ENCODE measurements around the gene NRDC. TPM values are rescaled to one million over a fixed set of nuclear protein-coding genes. Genes with fewer than 3 reads are reported as not detected.
A peak's percentile ranks its signal among the peaks of the same experiment; 100 is the strongest.

NRDC gene
- total and polyA plus RNA-seq, 9 of the 15 experiments (the other 6 are each of a cell fraction or from before 2014, with no cell fraction given): 102 to 371 (median 201) TPM

- no peak for TF ChIP-seq CBX8 (IDR thresholded peaks at IDR 0.05; ENCODE audit: borderline replicate concordance, extremely low read depth, low read depth, low read length, poor library complexity, severe bottlenecking)
- TF ChIP-seq ZFP30 (CRISPR knock-in tag; IDR thresholded peaks at IDR 0.05; ENCODE audit: borderline replicate concordance): 0 out of 2 replicates have a peak, but pooled peaks have one; percentile 18
- TF ChIP-seq HSF4 (CRISPR knock-in tag; IDR thresholded peaks at IDR 0.05; ENCODE audit: borderline replicate concordance): no peak
- TF ChIP-seq KLF6 (CRISPR knock-in tag; IDR thresholded peaks at IDR 0.05; ENCODE audit: borderline replicate concordance): no peak
- peak; percentile 99 for TF ChIP-seq TAF9B (IDR thresholded peaks at IDR 0.05; ENCODE audit: partially characterized antibody)
- TF ChIP-seq ZFX (CRISPR knock-in tag; IDR thresholded peaks at IDR 0.05): peak; percentile 97
- TF ChIP-seq CGGBP1 (CRISPR knock-in tag; IDR thresholded peaks at IDR 0.05): peak; percentile 89; the same call in 1 of the 2 replicates
- peak; percentile 96 for TF ChIP-seq HNRNPLL (IDR thresholded peaks at IDR 0.05; ENCODE audit: low read depth, low read length, poor library complexity, severe bottlenecking)
- TF ChIP-seq NCOA4 (IDR thresholded peaks at IDR 0.05; ENCODE audit: partially characterized antibody): no peak
- no peak for TF ChIP-seq HNRNPUL1 (IDR thresholded peaks at IDR 0.05; ENCODE audit: low read length)
- TF ChIP-seq ZMIZ1 (IDR thresholded peaks at IDR 0.05; ENCODE audit: low read depth in 2 of 2, low read length in 2 of 2): 0 out of 4 replicates have a peak, but pooled peaks of 1 of the 2 experiments have one; percentile 22
- peak; percentile 45; the same call in 1 of the 2 replicates for TF ChIP-seq NKRF (IDR thresholded peaks at IDR 0.05; ENCODE audit: borderline replicate concordance)
- no peak for TF ChIP-seq CTCFL (IDR thresholded peaks at IDR 0.05; ENCODE audit: borderline replicate concordance, insufficient read depth, low read depth, low read length, poor library complexity, severe bottlenecking)
- TF ChIP-seq MNT (conservative IDR thresholded peaks at IDR 0.05): peak; percentile 87 to 93
- no peak for TF ChIP-seq CBX2 (IDR thresholded peaks at IDR 0.05; ENCODE audit: insufficient read depth, low read length, poor library complexity, severe bottlenecking)
Observed at GRCh38 chr1:51878616-51879336, at the start of gene NRDC (continued).
